WTC11 (cell line): ENCODE measurements around the gene ZFPM1. TPM values are rescaled to one million over a fixed set of nuclear protein-coding genes. Genes with fewer than 3 reads are reported as not detected.
A peak's percentile ranks its signal among the peaks of the same experiment; 100 is the strongest.

Experiments used
- ATAC-seq: fragments of 200-7000 bp; cut with Tn5 transposase; 2 replicates; pipeline ENCODE4 v1.10.0; 2021; ENCODE audit warnings: mild to moderate bottlenecking, moderate library complexity
- CTCF ChIA-PET: fragments of 300-600 bp; sonication (Branson Sonifier 250); formaldehyde crosslinking; loops from one replicate; lab custom pipeline; 2021; ENCODE audit warnings: antibody characterized with exemption; lab: Charles Lee
- POLR2A ChIA-PET: fragments of 350-600 bp; sonication (Branson Sonifier 250); formaldehyde crosslinking; loops from one replicate; lab custom pipeline; 2021; ENCODE audit warnings: antibody characterized with exemption; lab: Charles Lee
- DNase-seq: peaks from one replicate; pipeline ENCODE4 v3.0.0; 2021; ENCODE audit warnings: low spot score
- H3K27ac Mint-ChIP-seq: 2 replicates; pipeline ENCODE4 v1.8.0; 2021; ENCODE audit warnings: mixed read lengths
- H3K27me3 Mint-ChIP-seq: 2 replicates; pipeline ENCODE4 v1.8.0; 2021; ENCODE audit warnings: low read depth, mild to moderate bottlenecking, moderate library complexity, mixed read lengths
- H3K36me3 Mint-ChIP-seq: 2 replicates; pipeline ENCODE4 v1.8.0; 2021; ENCODE audit warnings: mixed read lengths
- H3K4me1 Mint-ChIP-seq: 2 replicates; pipeline ENCODE4 v1.8.0; 2022; ENCODE audit warnings: mixed read lengths
- H3K4me3 Mint-ChIP-seq: 2 replicates; pipeline ENCODE4 v1.8.0; 2021; ENCODE audit warnings: mild to moderate bottlenecking, moderate library complexity, mixed read lengths
- H3K9me3 Mint-ChIP-seq: 2 replicates; pipeline ENCODE4 v1.8.0; 2021; ENCODE audit warnings: mixed read lengths
- AR ChIP-seq: fragments of 250-450 bp; sonication (Bioruptor Pico); IDR thresholded peaks from 2 replicates; pipeline ENCODE4 v1.9.0; 2021; ENCODE audit warnings: mild to moderate bottlenecking
- ATF1 ChIP-seq: sonication (generic); formaldehyde crosslinking; IDR thresholded peaks from 2 replicates; pipeline ENCODE4 v1.8.1; 2023; ENCODE audit warnings: mild to moderate bottlenecking, moderate library complexity, missing genetic modification reagents
- ATF6 ChIP-seq: sonication (generic); formaldehyde crosslinking; IDR thresholded peaks from 2 replicates; pipeline ENCODE4 v1.8.1; 2023; ENCODE audit warnings: mild to moderate bottlenecking, missing genetic modification reagents
- ETV6 ChIP-seq: sonication (generic); formaldehyde crosslinking; IDR thresholded peaks from 2 replicates; pipeline ENCODE4 v1.8.1; 2022; ENCODE audit warnings: mild to moderate bottlenecking, missing genetic modification reagents
- GRHL2 ChIP-seq: fragments of 250-450 bp; sonication (Bioruptor Pico); IDR thresholded peaks from 2 replicates; pipeline ENCODE4 v1.8.0; 2022; ENCODE audit warnings: mild to moderate bottlenecking, moderate library complexity; ENCODE audit not compliant: insufficient replicate concordance, severe bottlenecking
- NFYB ChIP-seq: sonication (generic); formaldehyde crosslinking; conservative IDR thresholded peaks from 2 replicates; pipeline ENCODE4 v1.8.0; 2022; ENCODE audit warnings: low read depth, missing genetic modification reagents
- SMAD4 ChIP-seq: sonication (generic); formaldehyde crosslinking; IDR thresholded peaks from 2 replicates; pipeline ENCODE4 v1.8.0; 2022; ENCODE audit warnings: mild to moderate bottlenecking, missing genetic modification reagents
- STAT6 ChIP-seq: sonication (generic); formaldehyde crosslinking; conservative IDR thresholded peaks from 2 replicates; pipeline ENCODE4 v1.8.1; 2023; ENCODE audit warnings: mild to moderate bottlenecking, low read depth, missing genetic modification reagents, moderate library complexity
- TEAD1 ChIP-seq: sonication (generic); formaldehyde crosslinking; IDR thresholded peaks from 2 replicates; pipeline ENCODE4 v1.8.0; 2022; ENCODE audit warnings: mild to moderate bottlenecking, missing genetic modification reagents
- TEAD4 ChIP-seq: sonication (generic); formaldehyde crosslinking; IDR thresholded peaks from 2 replicates; pipeline ENCODE4 v1.8.0; 2022; ENCODE audit warnings: mild to moderate bottlenecking, missing genetic modification reagents
- ZNF219 ChIP-seq: sonication (generic); formaldehyde crosslinking; IDR thresholded peaks from 2 replicates; pipeline ENCODE4 v1.8.0; 2023; ENCODE audit warnings: missing genetic modification reagents, mild to moderate bottlenecking, borderline replicate concordance
- ZNF396 ChIP-seq: fragments of 250-450 bp; sonication (Bioruptor Pico); IDR thresholded peaks from 2 replicates; pipeline ENCODE4 v1.8.0; 2021; ENCODE audit warnings: mild to moderate bottlenecking, moderate library complexity, borderline replicate concordance
- ZNF423 ChIP-seq: fragments of 250-450 bp; sonication (Bioruptor Pico); IDR thresholded peaks from 2 replicates; pipeline ENCODE4 v2.1.2; 2022; ENCODE audit warnings: mild to moderate bottlenecking, moderate library complexity
- total RNA-seq: library from RNA; stranded (reverse); gene quantifications from 3 replicates; pipeline ENCODE4 v1.2.3, GENCODE V29; 2021
- TF ChIP-seq, protein P1 (sequence below): sonication (generic); formaldehyde crosslinking; IDR thresholded peaks from 2 replicates; pipeline ENCODE4 v1.8.1; 2023; ENCODE audit warnings: mild to moderate bottlenecking, missing genetic modification reagents, moderate library complexity
- TF ChIP-seq, protein P2 (sequence below): fragments of 250-450 bp; sonication (Bioruptor Pico); IDR thresholded peaks from 2 replicates; pipeline ENCODE4 v1.8.0; 2021; ENCODE audit warnings: mild to moderate bottlenecking
- TF ChIP-seq, protein P3 (sequence below): sonication (generic); formaldehyde crosslinking; IDR thresholded peaks from 2 replicates; pipeline ENCODE4 v1.8.1; 2022; ENCODE audit warnings: mild to moderate bottlenecking, moderate library complexity, missing genetic modification reagents
- TF ChIP-seq, protein P4 (sequence below): fragments of 250-450 bp; sonication (Bioruptor Pico); IDR thresholded peaks from 2 replicates; pipeline ENCODE4 v2.1.2; 2022; ENCODE audit warnings: mild to moderate bottlenecking, moderate library complexity
- TF ChIP-seq, protein P5 (sequence below): fragments of 250-450 bp; sonication (Bioruptor Pico); conservative IDR thresholded peaks from 2 replicates; pipeline ENCODE4 v1.9.0; 2021; ENCODE audit warnings: mild to moderate bottlenecking

The ZFPM1 gene
- total RNA-seq, 1 experiment from 2014 or later = 9.3 TPM

DNA sequence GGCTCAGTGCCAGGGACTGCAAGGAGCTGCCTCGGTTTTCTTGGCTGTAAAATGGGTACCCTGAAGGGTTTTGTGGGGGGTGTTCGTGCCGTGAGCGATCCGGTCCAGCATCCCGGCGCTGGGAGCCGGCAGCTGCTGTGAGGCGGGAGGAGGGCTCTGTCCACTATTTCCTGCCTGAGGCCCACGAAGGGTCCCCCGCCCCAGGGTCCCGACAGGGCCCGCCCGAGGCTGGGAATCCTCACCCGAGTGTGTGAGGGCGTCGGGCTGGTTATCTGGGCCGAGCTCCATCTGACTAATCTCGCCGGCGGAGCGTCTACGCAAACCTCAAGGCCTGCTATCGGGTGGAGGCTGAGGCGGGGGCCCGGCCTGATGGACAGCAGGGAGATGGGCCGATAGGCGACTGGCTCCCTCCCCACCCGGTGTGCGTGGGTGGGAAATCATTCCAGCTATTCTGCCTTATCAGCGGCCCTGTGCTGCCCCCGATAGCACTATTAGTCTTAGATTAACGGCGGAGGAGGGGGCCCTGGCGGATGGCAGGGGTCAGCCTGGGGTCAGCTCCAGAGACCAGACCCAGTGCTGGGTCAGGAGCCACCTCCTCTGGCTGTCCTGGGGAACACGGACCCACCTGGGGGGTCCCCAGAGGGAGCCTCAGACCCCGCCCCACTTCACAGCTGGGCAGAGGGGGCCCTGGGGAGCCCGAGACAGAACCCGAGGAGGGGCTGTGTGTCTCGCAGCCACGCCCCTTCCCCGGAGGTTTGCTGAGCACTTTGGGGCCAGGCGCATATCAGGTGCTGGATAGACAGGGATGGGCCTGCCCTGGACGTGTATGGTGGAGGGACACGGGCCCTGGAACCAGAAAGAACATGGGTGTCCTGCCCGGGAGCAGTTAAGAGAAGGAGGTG lies 44.7 kb downstream of the ZFPM1 start (continued):
- no peak for TF ChIP-seq ZNF219
- TF ChIP-seq ZNF396 (CRISPR knock-in tag) = no peak
- no peak for TF ChIP-seq TEAD4
- TF ChIP-seq SMAD4 (CRISPR knock-in tag) = no peak
- TF ChIP-seq STAT6 (CRISPR knock-in tag) = no peak
- TF ChIP-seq, protein P1, sequence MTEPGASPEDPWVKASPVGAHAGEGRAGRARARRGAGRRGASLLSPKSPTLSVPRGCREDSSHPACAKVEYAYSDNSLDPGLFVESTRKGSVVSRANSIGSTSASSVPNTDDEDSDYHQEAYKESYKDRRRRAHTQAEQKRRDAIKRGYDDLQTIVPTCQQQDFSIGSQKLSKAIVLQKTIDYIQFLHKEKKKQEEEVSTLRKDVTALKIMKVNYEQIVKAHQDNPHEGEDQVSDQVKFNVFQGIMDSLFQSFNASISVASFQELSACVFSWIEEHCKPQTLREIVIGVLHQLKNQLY = no peak
- TF ChIP-seq ETV6 = no peak

- DNase-seq (no peak), ATAC-seq (no peak)
- H3K27me3 Mint-ChIP-seq = no peaks in the 10 kb centered on the region
- H3K4me3 Mint-ChIP-seq = no peak overlapping the region
- POLR2A ChIA-PET = no interaction called here
- H3K9me3 Mint-ChIP-seq = no peaks in the 10 kb centered on the region
- H3K36me3 Mint-ChIP-seq = no peaks in the 10 kb centered on the region
- CTCF ChIA-PET = interaction anchor here (1.1 kb wide), 1 partner anchor 130 kb away, joined by 3 read pairs; no protein-coding TSS in a partner anchor
- H3K4me1 Mint-ChIP-seq = no peaks in the 10 kb centered on the region
- H3K27ac Mint-ChIP-seq = 0 out of 2 replicates have a peak overlapping the region, but pooled peaks have one; percentile 41
- TF ChIP-seq, protein P2, sequence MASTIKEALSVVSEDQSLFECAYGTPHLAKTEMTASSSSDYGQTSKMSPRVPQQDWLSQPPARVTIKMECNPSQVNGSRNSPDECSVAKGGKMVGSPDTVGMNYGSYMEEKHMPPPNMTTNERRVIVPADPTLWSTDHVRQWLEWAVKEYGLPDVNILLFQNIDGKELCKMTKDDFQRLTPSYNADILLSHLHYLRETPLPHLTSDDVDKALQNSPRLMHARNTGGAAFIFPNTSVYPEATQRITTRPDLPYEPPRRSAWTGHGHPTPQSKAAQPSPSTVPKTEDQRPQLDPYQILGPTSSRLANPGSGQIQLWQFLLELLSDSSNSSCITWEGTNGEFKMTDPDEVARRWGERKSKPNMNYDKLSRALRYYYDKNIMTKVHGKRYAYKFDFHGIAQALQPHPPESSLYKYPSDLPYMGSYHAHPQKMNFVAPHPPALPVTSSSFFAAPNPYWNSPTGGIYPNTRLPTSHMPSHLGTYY (CRISPR knock-in tag) = no peak
- TF ChIP-seq NFYB (CRISPR knock-in tag) (no peak), AR (no peak), ATF6 (CRISPR knock-in tag) (no peak), TEAD1 (CRISPR knock-in tag) (no peak), ATF1 (CRISPR knock-in tag) (no peak), ZNF423 (CRISPR knock-in tag) (no peak), GRHL2 (CRISPR knock-in tag) (no peak), ZNF396 (CRISPR knock-in tag) (no peak)
- TF ChIP-seq, protein P3, sequence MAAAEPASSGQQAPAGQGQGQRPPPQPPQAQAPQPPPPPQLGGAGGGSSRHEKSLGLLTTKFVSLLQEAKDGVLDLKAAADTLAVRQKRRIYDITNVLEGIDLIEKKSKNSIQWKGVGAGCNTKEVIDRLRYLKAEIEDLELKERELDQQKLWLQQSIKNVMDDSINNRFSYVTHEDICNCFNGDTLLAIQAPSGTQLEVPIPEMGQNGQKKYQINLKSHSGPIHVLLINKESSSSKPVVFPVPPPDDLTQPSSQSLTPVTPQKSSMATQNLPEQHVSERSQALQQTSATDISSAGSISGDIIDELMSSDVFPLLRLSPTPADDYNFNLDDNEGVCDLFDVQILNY (CRISPR knock-in tag) = no peak
- TF ChIP-seq, protein P4, sequence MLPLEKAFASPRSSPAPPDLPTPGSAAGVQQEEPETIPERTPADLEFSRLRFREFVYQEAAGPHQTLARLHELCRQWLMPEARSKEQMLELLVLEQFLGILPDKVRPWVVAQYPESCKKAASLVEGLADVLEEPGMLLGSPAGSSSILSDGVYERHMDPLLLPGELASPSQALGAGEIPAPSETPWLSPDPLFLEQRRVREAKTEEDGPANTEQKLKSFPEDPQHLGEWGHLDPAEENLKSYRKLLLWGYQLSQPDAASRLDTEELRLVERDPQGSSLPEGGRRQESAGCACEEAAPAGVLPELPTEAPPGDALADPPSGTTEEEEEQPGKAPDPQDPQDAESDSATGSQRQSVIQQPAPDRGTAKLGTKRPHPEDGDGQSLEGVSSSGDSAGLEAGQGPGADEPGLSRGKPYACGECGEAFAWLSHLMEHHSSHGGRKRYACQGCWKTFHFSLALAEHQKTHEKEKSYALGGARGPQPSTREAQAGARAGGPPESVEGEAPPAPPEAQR (CRISPR knock-in tag) = no peak
- TF ChIP-seq, protein P5, sequence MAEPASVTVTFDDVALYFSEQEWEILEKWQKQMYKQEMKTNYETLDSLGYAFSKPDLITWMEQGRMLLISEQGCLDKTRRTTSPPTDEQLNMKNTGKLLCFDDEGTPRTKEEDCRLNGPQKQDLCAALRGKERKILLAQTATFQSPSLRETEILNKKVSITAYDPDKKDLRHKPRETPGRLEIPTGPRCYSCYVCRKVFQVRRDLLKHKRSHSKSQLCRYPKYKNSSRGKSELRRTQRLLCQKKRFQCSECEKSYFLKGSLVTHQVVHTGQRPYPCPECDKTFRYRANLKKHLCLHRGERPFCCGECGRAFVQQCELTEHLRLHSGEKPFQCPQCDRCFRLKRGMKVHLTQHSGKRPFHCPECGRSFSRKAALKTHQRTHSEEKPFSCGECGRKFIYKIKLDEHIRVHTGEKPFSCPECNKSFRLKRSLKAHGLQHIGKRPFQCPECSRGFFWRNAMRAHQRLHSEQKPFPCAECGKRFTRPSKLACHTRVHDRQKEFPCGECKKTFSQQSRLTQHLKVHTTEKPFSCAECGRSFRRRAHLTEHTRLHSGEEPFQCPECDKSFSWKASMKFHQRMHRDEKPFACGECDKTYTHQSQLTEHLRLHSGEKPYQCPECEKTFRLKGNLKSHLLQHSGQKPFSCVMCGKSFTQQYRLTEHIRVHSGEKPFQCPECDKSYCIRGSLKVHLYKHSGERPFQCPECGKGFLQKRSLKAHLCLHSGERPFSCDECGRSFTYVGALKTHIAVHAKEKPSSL (CRISPR knock-in tag) = no peak
These were observed 45.6 kb downstream of the ZFPM1 start for GRCh38 chr16:88498576-88499208.
